Hematopoietic multipotent progenitor cell (in vitro differentiated cells): ENCODE results near the gene HTR4. TPM values are rescaled to one million over a fixed set of nuclear protein-coding genes. Genes with fewer than 3 reads are reported as not detected.
A peak's percentile ranks its signal among the peaks of the same experiment; 100 is the strongest.
"Not testable (repeated sequence)": the region's sequence is repeated elsewhere in the genome, so short reads cannot be mapped to it uniquely, and the experiment has no call there.

Experiments used
- DNase-seq, 3 donors: peaks; one replicate each; pipeline ENCODE4 v3.0.0-alpha.2; 2011 to 2015; ENCODE audit warnings: low read depth in 2 of 3, low spot score in 2 of 3
- total RNA-seq: library from RNA; depleted of rRNA; stranded (reverse); fragments of >200 nt; gene quantifications from one replicate; pipeline ENCODE4 v1.2.3, GENCODE V29; 2012

Gene HTR4
- total RNA-seq, 1 donor = under 0.01 TPM

DNA sequence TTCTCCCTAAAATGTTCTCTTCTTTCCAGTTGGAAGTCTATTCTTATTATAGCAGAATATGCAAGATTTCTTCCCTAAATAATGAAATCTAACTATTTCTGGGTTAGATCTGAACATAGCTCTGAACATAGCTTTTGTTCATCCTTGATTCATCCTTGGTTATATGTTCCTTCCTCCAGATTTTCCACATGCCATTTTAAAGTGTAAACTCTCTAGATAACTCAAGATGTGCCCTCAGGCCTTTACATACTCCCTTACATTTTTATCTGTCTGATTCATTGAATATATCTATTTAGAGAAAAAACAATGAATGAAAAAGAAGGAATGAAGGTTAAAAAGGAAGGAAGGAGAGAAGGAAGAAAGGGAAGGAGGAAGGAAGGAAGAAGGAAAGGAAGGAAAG lies 169.7 kb downstream of the HTR4 start:
- no peak for DNase-seq

DNA sequence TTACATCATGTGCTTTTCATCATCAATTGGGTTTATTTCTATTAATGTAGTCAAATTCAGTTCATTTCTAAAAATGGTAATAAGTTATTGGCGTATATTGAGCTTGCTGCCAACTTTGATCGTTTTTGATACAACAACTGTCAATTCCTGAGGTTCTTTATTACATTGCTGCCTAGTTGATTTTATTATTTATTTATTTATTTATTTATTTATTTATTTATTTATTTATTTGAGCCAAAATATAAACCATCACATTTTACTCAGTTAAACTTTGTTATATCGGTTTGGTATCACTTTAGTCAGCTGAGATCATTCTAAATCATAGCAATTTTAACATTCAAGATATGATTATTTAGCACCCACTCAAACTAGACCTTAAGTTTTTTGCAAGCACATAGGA lies 170.6 kb downstream of the HTR4 start:
- DNase-seq = no peak

DNA sequence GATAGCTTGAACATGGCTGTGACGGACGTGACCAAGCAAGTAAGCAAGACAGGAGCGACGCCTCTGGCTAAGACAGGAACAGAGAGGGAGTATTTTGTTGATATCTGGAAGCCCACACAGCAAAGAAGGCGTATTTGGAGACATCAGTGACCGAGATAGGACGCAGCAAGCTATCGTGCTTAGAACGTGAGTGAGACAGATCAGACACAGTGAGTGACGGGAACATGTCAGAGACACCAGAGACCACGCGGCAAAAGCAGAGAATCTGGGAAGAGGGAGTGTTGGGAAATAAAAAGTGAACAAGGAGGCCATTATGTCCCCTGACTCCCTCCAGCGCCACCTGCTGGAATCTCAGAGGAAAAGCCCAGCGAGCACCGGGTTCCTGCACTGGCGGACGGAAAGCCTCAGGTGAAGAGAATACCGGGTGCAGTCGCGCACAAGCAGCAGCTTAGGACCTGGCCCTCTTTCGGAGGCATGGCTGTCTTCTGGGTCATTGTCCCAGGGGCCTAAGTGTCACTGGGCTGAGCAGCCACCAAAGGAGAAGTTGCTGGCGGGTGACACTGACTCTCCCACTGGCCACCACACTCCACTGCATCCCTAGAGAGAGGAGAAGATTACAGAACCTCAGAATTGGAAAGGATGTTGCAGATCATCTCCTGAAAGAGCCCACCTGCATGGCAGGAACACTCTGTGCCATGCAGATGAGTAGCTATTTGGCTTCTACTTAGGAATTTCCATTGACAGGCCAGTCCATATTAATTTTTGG lies 171.4 kb downstream of the HTR4 start:
- DNase-seq = peak; percentile 7 to 64 (median 43)

DNA sequence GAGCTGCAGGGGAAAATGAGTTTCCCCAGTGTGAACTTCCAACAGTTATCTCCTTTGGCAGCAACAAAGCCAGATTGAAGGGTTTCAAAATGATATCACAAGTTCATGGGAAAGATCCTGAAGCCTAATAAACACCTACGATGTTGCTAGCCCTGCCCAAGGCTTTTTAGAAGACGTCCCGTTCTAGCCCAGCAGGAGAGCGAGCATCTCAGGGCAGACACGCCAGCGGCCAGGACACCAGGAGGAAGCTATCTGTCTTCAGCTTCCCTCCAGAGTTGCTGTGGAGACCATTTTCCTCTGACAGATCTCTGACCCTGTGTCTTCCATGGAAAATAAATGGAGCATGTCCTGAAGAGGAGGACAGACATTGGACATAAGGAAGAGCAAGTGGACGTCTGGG lies 172.1 kb downstream of the HTR4 start:
- no peak for DNase-seq

DNA sequence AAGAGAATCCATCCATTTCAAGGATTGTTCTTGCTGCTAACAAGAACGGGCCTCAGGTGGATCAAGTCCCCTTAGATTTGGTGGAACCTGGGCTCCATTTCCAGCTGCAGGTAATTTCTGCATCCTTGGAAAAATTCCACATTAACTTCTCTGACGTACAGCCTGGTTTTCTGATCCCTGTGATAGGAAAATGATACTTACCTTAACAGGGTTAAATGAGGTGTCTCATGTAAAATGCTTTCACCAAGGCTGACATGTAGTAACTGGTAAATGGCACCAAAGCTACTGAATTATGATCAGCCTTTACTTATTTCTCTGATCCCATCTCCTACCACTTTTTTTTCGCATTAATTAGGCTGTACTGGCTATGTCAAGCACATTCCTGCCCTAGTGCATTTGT lies 176.9 kb downstream of the HTR4 start:
- DNase-seq = no peak

DNA sequence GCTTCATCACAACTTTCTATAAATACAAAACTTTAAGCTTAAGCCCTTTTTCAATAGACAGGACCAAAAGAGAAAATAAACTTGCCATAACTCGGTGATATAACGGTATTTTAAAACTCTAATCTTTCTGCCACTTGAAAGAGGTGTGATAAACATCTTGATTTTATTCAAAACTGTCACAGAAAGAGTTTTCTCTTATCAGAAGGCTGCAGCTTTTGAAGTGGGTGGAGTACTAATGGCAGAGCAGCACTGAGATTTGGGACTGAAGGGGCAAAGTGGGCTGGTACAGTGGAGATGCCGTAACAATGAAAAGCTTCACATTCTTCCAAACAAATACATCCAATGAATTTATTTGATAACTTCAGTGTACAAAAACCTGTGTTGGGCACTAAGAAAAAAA lies 178.0 kb downstream of the HTR4 start:
- no peak for DNase-seq

DNA sequence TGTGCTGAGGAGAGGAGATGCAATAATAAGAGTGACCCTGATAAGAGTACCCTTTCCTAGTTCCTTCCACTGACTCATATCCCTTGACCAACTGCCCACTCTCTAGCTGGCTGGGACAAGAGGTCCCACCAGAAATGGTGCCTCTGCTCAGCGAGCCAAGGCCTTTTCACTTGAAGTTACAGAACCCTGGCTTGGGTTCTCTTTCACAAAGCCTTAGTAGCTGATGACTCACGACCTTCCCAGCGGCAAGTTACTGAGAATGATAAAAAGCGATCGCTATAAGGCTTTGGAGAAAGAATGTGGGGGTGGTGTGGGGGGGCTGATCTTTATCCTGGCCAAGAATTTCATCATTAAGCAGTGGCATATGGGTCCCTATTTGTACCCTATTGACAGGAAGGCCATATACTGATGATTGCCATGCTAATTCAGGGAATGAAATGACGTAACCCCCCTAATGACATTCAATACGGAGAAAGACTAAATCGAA lies 180.3 kb downstream of the HTR4 start:
- DNase-seq = no peak

DNA sequence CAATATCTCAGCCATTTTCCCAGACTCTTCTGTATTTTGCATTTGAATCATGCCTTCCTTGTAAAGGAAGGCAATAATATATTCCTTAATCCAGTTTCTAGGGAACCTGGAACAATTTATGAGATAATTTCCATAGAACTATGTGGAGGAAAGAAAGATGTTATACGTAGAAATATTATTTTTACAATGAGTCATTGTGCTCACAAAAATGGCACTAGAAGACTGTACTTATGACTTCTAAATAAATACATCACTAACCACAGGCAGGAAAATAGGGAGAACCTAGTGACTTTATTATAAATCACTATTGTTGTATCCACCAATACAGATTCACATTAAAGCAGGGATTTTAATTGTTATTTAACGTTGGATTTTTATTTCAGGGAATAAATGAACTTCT lies 182.9 kb downstream of the HTR4 start:
- no peak for DNase-seq

DNA sequence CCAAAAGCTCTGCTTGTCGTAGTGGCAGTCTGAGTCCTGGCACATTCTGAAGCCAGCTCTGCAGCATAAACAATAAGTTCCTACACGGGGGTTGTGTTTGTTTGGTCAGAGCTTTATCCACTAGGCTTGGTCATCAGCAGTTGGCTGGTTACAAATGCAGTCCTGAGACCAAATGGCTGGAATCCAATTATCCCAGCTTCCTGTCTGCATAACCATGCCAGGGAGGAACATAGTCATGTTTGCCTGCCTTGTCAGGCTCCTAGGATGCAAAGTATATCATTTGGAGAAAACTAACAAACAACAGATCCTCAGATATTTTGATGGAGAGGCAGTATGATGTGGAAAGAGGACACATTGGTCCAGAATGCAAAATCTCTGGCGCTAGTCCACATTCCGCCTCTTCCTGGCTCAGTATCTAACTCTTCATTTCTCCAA lies 184.8 kb downstream of the HTR4 start:
- DNase-seq = no peak

DNA sequence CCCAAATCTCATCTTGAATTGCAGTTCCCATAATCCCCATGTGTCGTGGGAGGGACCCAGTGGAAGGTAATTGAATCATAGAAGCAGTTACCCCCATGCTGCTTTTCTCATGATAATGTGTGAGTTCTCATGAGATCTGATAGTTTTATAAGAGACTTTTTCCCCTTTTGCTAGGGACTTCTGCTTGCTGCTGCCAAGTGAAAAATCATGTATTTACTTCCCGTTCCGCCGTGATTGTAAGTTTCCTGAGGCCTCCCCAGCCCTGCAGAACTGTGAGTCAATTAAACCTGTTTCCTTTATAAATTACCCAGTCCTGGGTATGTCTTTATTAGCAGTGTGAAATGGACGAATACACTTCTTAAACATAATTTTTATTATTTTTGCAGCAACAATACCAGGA lies 185.6 kb downstream of the HTR4 start:
- not testable (repeated sequence) for DNase-seq

DNA sequence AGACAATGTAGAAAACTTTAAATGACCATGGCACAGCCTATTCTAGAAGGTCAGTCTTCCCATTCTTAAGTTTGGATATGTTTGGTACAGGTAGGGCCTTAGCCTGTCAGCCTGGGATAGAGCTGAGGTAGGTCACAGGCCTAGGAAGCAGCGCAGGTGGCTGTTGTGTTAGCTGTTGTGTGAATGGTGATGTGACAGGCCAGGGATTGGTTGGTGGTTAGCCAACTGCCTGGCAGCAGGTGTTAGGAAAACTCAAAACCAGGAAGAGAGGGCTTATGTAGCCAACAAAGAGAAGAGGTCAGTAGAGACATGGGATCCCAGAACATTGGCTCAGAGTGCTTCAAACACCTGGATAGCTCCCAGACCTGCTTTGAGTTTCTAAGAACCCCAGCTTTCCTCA lies 186.4 kb downstream of the HTR4 start:
- no peak for DNase-seq

DNA sequence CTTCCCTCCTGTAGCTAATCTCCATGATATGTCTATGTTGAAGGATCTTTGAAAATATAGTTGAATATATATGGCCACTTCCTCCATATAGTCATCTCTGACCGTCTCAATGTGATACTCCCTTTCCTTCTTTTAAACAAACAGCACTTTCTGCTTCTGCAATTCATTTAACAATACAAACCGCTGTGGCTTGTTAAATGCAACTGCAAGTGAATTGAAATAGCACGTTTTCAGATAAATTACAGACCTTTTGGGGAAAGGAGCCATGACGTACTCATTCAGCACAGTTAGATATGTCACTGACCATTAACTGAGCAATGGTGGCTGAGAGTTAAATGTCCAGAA lies 188.1 kb downstream of the HTR4 start:
- no peak for DNase-seq

DNA sequence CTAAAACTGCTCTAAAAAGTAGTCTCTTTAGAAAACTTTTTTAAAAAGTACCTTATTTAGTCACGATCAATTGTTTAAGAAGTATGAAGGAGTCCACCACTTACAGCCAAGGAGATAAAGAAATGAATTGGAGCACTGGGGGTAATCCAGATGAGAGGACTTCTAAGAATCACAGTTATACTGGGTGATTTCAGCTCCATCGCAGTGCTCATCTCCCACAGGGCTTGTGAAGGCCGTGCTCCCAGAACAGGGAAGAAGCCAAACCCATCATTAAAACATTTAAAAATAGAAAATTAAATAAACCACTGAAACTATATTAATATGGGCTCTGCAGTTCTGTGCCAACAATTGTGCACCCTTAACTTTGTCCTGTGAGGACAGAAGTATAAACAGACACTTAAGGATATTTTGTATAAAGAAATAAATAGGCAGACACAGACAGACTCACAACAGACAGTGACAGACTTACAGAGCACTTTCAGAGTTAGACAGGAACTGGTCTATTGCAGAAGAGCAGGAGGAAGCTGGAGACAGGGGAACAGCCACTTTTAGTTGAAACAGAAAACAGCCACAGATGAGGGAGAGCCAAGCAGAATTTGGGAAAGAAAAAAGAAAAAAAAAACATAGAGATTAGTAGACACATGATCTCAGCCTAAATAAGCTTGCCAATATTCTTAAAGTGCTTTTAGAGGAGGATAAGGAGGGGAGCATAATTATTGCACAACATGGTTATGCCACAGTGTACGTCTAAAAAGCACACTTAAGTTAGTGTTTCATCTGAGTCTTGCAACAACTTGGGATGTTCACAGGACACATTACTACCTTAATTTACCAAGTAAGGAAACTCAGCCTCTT lies 188.7 kb downstream of the HTR4 start:
- DNase-seq = no peak

DNA sequence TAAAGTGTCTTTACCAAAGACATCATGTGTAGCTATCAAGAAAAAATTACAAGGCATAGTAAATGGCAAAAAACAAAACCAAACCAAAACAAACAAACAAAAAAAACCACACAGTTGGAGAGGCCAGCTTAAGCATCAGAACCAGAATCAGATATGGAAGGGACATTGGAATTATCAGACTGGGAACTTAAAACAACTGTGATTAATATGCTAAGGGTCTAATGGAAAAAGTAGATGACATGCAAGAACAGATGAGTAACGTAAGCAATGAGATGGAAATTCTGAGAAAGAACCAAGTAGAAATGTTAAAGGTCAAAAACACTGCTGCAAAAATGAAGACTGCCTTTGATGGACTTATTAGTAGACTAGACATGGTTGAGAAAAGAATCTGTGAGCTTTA lies 194.7 kb downstream of the HTR4 start:
- no peak for DNase-seq

DNA sequence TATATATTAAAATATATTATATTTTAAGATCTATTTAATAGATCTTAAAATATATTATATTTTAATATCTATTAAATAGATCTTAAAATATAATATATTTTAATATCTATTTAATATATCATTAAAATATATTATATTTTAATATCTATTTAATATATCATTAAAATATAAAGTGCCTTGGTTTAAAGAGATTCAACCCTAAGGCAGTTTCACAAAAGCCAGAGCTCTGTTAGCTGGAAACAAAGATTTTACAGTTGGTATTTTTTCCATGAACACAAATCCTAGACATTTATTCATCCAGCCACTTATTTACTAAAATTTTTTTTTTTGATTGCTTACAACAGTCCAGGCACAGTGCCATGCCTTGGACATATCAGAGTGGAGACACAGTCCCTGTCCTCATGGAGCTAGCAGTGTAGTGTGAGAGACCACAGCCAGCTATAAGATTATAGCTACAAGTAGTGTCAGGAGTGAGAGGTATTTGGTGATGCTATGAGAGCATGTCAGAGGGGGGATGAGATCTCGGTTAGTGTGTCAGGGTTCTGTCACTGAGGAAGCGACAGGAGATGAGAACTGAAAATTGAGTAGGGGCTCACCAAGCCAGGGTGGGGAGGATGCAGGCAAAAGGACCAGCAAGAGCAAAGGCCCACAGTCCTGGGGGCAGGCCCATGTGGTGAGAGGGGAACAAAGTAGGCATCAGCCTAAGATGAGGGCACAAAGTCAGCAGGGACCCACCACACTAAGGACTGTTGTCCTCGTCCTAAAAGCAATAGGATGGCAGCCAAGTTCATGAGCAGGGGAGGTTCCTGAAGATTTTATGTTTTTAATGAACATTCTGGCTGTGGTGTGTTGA lies 196.1 kb downstream of the HTR4 start:
- no peak for DNase-seq

DNA sequence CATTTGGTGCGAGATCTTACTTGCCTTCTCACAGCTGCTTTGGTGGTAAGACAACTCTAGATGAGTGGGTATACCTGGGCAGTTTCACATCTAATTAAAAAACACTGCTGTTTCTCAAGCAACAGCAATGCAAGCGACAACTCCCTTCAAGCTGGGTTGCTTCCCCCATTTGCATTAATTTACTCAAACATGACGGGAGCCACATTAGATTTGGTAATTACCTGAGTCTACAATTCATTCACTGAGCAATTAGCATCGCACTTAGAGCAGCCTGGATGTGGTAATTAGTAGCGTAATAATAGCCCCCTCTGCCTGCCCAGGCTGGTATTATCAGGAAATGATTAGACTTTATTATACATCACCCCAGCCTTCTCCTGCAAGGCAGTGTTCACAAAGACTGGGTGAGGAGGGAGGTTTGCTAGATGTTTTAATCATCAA lies 197.1 kb downstream of the HTR4 start:
- peak in 2 of 3 donors; percentile 21 to 69 for DNase-seq

DNA sequence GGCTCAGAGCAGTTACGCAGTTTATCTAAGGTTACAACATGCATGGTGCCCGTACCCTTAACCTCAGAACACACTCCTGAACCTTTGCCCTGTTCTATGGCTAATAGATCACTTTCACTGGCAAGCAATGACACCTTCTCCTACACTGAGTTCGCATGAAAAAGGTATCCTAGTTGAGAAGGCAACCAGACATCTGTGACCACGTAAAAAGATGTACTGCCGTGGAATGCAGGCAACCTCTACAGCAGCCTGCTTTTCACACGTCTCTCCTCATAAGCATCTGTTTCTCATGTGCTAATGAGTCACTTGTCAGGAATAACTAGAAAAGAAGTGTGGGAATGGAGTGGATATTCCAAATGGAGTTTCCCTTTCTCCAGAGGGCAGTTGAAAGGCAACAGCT lies 199.1 kb downstream of the HTR4 start:
- DNase-seq = no peak

DNA sequence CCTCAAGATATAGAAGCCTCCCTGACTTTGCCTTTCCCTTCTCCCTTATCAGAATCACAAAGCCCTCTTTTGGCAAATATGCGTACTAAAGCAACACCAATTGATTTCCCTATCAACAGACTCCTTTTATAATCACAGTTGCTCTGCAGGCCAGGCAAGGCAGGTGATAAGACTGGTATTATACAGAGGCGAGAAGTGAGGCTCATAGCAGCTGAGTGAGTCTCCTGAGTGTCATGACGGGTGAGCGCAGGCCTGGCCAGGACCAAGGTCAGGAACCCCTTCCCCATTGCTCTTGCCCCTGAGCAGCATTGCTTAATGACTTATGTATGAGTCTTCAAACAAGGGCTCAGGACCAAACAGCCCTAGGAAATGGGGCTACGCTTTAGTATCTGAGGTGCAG lies 199.8 kb downstream of the HTR4 start:
- no peak for DNase-seq

DNA sequence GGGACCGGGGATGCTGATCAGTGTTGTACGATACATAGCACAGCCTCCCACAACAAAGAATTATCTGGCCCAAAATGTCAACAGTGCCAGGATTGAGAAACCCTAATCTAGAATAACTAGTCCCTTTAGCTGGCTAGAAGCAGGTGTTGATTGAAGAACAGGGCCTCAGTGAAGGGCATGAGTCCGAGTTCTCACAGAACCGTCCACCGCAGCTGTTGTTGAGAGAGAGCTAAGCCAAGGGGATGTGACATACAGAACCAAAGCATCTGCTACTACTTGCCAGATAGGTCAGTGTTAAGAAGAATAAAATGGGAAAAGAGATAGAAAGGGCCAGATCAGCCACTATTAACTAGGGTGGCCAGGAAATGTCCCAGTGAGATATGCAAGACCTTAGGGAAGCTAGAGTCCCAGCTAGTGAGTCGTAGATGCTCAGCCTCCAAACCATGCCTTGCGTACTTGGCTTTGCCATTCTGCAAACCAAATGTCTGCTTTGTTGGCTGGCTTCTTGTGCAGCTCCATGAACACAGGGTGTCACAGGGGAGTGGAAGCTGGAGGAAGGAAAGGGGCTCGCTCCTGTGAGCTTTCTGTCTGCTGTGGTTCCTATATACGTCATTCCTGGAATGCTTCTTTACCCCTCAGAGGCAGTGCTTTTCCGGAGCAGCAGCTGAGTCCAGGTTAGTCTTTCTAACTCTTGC lies 201.7 kb downstream of the HTR4 start:
- no peak for DNase-seq

DNA sequence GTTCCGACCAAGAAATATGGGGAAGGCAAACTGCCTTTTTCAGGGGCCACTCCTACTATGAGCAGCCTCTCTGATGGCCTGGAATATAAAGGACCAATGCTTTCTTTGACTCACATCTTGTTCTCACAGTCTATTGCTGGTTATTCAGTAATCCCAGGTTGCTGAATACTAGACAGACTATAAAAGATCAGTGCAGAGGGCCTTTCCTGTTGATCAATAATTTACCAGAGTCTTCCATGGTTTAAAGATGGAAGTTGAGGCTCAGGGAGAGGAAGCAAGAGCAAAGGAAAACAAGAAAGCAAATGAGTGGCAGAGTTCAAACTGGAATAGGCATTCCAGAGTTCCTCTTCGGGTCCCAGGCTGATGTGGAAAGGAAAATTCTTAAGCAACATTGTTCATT lies 207.7 kb downstream of the HTR4 start:
- no peak for DNase-seq
